Activated effector memory CD4-positive, alpha-beta T cell treated with anti-CD3 and anti-CD28 coated beads, Interleukin-2, amount 50 U/mL, for 16 hours (primary cell): ENCODE results near the gene STARD10.
"Not testable (repeated sequence)": the region's sequence is repeated elsewhere in the genome, so short reads cannot be mapped to it uniquely, and the experiment has no call there.

Experiments used
- DNase-seq: peaks from one replicate; pipeline ENCODE4 v3.0.0-alpha.2; 2020

Gene STARD10

DNA sequence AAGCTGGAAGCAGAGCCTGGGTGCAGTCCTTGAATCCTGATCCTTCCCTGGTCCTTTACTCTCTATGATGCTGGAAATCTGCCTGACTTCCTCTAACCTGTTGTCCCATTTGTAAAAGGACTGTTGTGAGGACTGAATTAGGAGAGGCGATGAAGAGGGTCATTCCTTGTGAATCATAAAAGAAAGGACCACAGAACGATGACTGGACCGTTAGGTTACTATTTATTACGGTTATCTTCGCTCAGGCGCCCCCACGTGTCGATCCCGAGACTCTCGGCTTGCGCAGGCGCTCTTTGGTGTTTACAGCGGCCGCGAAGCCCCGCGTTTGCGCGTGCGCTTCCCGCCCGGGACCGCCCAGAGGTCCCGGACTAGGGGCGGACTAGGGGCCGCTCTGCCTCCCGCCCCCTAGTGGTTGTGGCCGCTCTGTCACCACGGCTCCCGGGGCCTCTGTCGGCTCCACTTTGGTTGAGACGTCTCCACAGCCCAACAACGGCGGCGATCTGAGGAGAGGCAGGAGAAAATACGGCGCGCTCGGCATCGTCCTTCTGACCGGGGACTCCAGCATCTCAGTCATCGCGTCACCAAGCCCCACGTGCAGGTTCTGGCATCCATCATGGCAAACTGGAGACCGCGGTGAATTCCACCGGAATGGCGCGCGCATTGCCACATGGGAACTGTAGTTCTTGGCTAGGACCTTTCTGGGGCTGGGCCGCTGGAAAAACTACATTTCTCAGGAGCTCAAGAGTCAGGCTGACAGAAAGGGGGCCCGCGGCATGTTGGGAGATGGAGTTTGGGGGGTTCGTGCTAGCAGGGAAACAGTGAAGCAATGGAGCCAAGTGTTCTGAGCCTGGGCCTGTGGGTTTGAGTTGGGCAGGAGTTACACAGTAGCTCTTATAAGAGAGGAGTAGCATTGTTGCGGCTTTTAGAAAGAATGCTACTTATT lies at the start of gene STARD10:
TSS of gene STARD10 (minus strand) at position 623 of the 943 bp plus-strand sequence. CDS start 12,866 bp downstream, outside the sequence.
- DNase-seq = peak; percentile 98

- DNase-seq = no peak
Observed at GRCh38 chr11:72842653-72843330, 48.9 kb upstream of the STARD10 start.

DNA sequence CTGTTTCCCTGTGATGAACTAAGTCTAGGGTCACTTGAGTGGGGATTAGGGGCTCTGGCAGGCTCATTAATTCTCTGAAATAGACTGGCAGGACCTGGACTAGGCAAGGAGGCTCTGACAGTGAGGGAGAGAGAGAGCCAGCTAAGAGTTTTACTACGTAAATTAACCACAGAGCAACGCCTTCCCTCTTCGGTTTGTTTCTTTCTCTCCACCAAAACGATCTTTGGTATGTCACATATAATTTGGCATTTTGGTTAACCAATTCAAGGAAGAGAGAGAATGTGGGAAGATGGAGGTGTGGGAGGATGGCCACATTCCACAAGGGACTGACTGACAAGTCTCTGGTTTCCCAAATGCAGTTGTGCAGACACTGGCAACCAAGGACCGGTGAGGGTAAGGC lies 48.3 kb upstream of the STARD10 start:
- DNase-seq = no peak

- DNase-seq = no peak
Observed at GRCh38 chr11:72841397-72841796, 47.5 kb upstream of the STARD10 start.

DNA sequence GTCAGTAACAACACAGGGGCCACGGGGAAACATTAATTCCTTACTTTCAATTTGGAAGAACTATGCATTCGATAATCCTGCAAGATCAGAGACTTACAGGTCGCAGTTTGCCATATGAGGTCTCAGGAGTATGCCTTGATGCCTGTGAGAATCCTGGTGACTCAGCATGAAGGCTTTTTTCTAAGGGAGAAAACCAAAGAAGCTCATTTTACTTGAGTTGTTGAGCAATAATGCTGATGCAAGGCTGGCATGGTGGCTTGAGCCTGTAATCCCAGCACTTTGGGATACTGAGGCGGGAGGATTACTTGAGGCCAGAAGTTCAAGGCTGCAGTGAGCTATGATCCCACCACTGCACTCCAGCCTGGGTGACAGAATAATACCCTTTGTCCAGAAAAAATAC lies 46.9 kb upstream of the STARD10 start:
- no peak for DNase-seq

DNA sequence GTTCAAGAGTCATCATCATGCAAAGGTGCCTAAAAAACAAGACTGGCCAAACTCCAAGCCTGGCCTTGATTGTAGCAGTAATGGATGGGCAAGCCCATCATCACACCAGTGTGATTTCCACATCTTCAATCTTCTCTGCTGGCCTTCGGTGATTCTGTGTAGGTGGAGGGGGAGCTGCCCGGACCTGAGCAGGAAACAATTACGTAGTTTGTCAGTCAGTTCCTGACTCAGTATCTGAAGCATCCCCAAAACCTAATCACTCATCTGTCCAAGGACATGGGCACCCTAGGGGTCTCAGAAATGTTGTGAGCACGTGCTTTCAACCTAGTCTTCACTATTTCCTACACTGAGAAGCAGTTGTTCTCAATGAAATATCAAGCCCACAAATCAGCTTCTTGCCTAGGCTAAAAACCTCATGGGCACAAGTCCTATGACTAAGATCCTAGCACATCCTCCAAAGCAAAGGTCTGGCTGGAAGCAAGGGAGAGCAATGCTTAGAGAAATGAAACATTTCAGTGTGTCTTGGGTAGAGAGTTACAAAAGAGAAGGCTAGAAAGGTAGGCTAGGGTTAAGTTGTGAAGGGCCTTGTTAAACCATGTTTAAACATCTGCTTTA lies 45.0 kb upstream of the STARD10 start:
- no peak for DNase-seq

DNA sequence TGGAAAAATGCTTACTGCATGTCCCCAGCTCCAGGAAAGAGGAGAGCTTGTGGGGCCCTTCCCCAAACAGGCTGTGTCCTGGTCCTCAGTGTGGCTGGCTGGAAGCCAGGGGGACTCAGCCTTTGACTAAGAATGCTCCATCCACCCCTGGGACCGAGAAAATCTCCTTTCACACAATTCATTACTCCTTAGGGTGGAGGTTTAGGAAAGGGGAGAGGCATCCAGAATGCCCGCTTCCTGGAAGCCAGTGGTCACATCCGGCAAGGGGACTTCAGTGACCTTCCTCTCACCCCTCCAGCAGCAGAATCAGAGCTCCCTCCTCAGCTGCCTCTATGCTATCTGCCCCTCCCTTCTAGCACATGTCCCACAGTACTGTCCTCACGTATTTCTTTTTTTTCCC lies 42.3 kb upstream of the STARD10 start:
- no peak for DNase-seq

- DNase-seq = no peak
Observed at GRCh38 chr11:72834905-72835304, 41.1 kb upstream of the STARD10 start.

DNA sequence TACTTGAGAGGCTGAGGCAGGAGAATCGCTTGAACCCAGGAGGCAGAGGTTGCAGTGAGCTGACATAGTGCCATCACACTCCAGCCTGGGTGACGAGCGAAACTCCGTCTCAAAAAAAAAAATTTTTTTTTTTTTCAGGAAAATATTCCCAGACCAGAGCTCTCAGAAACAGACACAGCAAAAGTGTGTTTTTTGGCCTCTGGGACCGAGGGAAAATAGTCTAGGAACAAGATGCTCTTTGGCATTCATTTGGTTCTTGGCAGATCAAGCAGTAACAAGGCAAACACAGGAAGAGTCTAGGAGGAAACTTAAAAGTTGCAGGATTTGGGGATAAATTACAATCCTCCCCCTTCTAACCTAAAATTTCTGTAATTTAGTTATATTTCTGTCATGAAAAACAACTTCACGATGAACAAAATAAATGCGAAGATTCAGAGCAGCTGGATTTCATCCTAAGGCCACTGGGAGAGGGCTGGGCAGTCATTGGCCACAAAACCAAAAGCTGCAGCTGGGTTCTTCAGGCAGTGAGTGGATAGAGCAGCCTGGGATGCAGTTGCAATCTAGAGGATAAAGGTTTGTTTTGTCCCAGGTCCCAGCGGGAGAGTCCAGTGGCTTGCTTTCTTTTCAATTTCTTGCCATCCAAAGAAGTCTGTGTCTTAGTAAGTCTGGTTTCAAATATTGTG lies 40.1 kb upstream of the STARD10 start:
- no peak for DNase-seq

DNA sequence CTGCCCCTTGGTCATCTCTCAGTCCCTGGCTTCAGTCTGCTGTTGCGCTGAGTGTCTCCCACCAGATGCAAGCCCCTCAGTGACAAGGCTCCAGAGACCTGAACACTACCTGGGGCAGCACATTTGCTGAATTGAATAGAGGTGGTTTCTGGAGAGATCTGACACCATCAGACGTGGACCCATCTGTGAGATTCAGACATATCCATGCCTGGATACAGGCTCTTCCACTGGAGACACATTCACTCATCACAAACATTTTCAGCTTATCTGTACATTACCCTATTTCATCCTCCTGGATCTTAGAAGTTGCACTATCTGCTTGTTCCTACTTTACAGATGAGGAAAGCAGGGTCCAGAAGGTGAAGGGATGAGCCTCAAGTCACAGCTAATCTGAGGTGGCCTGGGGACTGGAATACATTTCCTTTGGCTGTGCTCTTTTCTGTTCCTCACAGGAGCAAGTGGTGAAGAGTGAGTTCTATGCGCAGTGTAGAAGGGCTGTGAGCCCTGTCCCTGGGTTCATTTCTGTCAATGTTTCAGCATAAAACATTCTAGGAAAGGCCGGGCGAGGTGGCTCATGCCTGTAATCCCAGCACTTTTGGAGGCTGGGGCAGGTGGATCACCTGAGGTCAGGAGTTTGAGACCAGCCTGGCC lies 39.4 kb upstream of the STARD10 start:
- DNase-seq = no peak

DNA sequence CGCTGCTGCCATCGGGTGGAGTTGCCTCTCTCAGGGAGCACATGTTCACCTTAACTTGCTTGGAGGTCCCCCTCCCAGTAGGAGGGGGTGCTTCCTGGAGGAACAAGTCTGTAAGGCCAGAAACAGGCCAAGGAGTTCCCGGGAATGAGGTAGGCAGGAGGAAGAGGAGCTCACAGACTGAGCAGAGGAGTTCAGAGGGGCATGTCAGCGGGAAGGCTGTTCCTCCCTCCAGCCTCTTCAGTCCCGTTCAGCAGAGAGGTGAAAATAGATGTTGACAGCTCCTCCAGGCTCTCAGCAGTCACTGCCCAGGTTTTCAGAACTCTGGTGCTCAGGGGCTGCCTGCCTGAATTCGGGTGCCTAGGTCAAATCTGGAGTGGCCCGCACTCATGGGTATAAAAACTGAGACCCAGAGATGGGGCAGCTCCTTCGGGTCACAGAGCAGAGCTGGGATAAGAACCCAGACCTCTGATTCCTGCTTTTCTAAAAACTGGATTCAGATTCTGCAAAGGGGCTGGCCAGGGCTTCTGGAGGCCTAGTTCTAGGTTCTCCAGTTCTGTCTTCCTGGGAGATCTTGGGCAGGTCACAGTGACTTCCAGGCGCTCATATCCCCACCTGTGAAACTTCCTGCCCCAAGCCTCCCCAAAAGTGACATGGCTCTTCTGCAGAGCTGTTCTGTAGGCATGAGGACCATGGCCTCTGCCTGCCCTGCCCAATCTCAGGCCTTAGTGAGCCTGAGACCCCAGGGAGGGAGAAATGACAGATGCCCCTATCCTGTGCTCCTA lies 38.6 kb upstream of the STARD10 start:
- no peak for DNase-seq

DNA sequence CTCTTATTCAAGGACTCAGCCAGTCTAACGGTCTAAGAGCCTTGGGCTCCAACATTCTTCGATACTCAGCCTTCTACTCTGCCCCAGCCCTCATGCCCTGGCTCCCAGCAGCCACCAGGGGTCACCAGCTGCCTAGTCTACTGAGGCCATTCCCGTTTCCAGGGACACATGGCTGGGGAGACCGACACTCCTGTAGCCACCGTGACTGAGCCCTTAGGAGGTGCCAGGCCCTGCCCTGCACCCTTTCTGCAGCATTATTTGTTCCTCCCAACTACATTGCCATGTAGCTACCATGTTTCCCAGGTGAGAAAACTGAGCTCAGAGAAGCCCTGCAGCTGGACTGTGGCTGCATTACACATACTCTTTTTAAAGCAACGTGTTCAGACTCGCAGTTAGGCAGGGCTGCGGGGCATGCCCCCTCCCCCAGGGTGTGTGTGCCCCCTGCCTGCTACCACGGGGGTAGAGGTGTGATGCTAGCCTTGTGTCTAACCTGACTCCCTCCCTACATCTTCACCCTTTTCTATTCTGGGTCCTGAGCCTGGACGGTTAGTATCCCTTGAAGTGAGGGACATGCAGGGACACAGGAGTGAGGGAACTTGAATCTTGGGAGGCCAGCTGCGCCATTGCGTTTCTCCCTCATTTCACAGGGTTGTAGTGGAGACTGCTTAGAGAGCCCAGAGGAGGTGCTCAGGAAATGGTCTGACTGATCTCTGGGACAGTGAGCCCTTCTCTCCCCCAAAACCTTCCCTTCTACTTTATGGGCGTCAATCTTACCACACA lies 37.9 kb upstream of the STARD10 start:
- DNase-seq = peak; percentile 83

DNA sequence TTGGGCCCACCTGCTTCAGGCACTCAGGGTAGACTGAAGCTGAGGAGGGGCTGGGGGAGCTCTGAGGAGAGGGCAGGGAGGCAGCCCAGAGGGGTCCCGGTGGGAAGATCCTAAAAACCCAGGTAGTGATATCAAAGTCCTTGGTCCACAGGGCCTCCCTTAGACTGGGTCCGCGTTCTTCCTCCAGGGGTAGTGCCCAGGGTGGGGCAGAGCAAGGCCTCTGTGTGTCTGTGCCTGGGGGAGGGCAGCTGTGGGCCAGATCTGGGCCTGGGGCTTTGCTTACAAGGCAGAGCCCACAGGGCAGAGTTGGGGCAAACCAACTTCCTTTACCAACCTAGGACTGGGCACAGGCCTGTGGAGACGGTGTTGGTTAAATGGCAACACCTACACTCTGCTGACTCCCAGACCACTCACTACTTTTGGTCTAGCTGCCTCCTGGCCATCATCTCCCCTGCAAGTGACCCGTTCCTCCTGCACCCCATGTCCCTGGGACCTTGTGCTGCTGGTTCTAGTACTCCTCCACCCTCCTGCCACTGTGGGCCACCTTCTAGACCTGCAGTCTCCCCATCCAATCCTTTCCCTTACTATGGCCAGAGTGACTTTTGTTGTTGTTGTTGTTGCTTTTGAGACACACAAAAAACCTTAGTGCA lies 36.2 kb upstream of the STARD10 start:
- no peak for DNase-seq

DNA sequence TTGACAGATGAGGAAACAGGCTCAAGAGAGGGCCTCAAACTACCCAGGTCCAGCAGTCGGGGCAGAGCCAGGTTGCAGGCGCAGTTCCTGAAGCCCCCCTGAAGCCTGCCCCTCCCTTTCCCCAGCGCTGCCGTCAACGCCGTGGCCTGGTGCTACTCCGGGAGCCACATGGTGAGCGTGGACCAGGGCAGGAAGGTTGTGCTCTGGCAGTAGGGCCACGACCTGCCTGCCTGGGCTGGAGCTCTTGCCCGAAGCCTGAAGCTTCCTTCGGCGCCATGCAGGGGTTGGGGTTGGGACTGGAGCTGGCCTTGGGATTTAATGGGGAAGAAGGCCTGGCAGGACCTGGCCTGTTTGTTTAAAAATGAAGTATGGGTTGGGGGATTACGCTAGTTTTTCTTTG lies 35.3 kb upstream of the STARD10 start:
- no peak for DNase-seq

DNA sequence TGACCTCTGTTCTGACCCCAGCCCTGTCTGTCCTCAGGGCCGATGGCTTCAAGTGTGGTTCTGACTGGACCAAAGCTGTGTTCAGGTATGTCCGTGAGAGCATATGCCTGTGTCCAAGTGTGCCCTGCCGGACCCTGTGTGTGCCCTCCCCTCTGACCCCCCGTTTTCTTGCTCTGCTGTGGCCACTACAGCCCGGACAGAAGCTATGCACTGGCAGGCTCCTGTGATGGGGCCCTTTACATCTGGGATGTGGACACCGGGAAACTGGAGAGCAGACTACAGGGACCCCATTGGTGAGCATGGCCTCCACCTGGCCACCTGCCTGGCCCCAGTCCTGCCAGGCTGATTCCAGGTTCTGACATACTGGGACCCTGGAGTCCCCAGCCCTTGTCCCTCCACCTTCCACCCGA lies 34.9 kb upstream of the STARD10 start:
- DNase-seq = no peak

GRCh38 chr11:72828081-72828567 lies 34.3 kb upstream of the STARD10 start:
- DNase-seq = no peak

- not testable (repeated sequence) for DNase-seq
Observed at GRCh38 chr11:72827656-72828055, 33.8 kb upstream of the STARD10 start.

- no peak for DNase-seq
Observed at GRCh38 chr11:72826942-72827480, 33.2 kb upstream of the STARD10 start.

GRCh38 chr11:72826191-72826941 lies 32.5 kb upstream of the STARD10 start:
- DNase-seq = no peak
